ENCODE measurements around the gene VWC2L. TPM values are rescaled to one million over a fixed set of nuclear protein-coding genes. Genes with fewer than 3 reads are reported as not detected.

Gene VWC2L
- total and polyA plus RNA-seq, 2 of the 4 experiments (the other 2 are of a cell fraction) = not detected

DNA sequence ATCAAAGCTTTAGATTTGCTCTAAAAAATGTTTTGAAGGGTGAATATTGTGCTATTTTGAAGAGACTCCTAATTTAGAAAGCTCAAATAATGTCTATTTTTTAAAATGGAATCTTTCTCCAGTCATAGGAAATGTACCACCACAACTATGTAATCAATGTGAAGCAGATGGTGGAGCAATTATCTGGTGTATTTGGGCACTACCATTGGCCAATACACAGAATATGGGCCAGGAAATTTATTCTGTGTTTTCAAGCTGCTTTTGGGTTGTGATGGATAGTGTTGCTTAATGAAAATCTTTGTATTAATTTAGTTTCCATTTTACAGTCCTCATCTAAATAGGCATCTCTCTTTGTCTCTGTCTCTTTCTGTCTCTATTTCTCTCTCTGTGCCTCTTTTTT is 17.1 kb upstream of the VWC2L start:
- Histone ChIP-seq H2AK5ac (ENCODE audit: low read depth, low read length) (no peak overlapping the region), H3K18ac (ENCODE audit: low read depth, low read length) (no peak overlapping the region), H3K9me3 (ENCODE audit: control insufficient read depth, insufficient read depth, low read length) (no peaks in the 10 kb centered on the region), H2BK20ac (ENCODE audit: low read depth, low read length) (no peak overlapping the region), H3K23ac (ENCODE audit: low read depth, low read length) (no peak overlapping the region), H2BK5ac (ENCODE audit: low read depth, low read length, poor library complexity, severe bottlenecking) (no peak overlapping the region), H3K27me3 (ENCODE audit: control insufficient read depth, insufficient read depth, low read length) (no peaks in the 10 kb centered on the region), H2AK9ac (replicated peaks; ENCODE audit: low read depth, low read length, poor library complexity) (no peak overlapping the region), H4K20me1 (ENCODE audit: insufficient read depth, low read length) (no peaks in the 10 kb centered on the region), H3K4me3 (ENCODE audit: insufficient read depth, low read depth, low read length) (no peak overlapping the region), H4K91ac (ENCODE audit: insufficient read depth, low read depth, low read length) (no peak overlapping the region), H3K4ac (ENCODE audit: low read depth, low read length) (no peak overlapping the region), H3K36me3 (ENCODE audit: control insufficient read depth, insufficient read depth, low read length) (no peaks in the 10 kb centered on the region), H3K14ac (replicated peaks; ENCODE audit: low read depth, low read length) (no peak overlapping the region), H2BK15ac (ENCODE audit: low read depth, low read length) (no peak overlapping the region), H2BK120ac (ENCODE audit: low read depth, low read length) (no peak overlapping the region), H3K27ac (ENCODE audit: insufficient read depth, low read length) (no peak overlapping the region), H3K9ac (ENCODE audit: low read depth, low read length) (no peak overlapping the region), H3K4me1 (ENCODE audit: control insufficient read depth, insufficient read depth, low read length) (no peaks in the 10 kb centered on the region), H3K79me1 (ENCODE audit: low read depth in 1 of 2, low read length in 2 of 2) (no peaks in the 10 kb centered on the region), H3K9me1 (ENCODE audit: insufficient read depth, low read length) (no peaks in the 10 kb centered on the region), H4K8ac (ENCODE audit: low read depth in 2 of 2, low read length in 2 of 2) (no peak overlapping the region), H3K56ac (ENCODE audit: extremely low read depth, insufficient read depth, low read length) (no peak overlapping the region), H4K5ac (ENCODE audit: low read depth, low read length) (no peak overlapping the region), H3K4me2 (ENCODE audit: low read depth, low read length) (no peak overlapping the region), H2AFZ (replicated peaks; ENCODE audit: low read length, poor library complexity) (no peak overlapping the region)
- DNase-seq (no peak), ATAC-seq (ENCODE audit: low read depth) (no peak)
- TF ChIP-seq FOS (IDR thresholded peaks at IDR 0.05; ENCODE audit: low read depth, low read length) = no peak
- no peak for TF ChIP-seq MAZ (IDR thresholded peaks at IDR 0.05; ENCODE audit: borderline replicate concordance, low read depth, low read length)
- TF ChIP-seq, protein P1, sequence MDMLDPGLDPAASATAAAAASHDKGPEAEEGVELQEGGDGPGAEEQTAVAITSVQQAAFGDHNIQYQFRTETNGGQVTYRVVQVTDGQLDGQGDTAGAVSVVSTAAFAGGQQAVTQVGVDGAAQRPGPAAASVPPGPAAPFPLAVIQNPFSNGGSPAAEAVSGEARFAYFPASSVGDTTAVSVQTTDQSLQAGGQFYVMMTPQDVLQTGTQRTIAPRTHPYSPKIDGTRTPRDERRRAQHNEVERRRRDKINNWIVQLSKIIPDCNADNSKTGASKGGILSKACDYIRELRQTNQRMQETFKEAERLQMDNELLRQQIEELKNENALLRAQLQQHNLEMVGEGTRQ (IDR thresholded peaks at IDR 0.05; ENCODE audit: low read depth, low read length) = no peak
- TF ChIP-seq NFE2L2 (IDR thresholded peaks at IDR 0.05; ENCODE audit: low read depth, low read length) = no peak
- TF ChIP-seq MXI1 (IDR thresholded peaks at IDR 0.05; ENCODE audit: borderline replicate concordance, low read depth, low read length) = no peak
- no peak for TF ChIP-seq SMC3 (IDR thresholded peaks at IDR 0.05; ENCODE audit: low read depth, low read length)
- TF ChIP-seq, protein P2, sequence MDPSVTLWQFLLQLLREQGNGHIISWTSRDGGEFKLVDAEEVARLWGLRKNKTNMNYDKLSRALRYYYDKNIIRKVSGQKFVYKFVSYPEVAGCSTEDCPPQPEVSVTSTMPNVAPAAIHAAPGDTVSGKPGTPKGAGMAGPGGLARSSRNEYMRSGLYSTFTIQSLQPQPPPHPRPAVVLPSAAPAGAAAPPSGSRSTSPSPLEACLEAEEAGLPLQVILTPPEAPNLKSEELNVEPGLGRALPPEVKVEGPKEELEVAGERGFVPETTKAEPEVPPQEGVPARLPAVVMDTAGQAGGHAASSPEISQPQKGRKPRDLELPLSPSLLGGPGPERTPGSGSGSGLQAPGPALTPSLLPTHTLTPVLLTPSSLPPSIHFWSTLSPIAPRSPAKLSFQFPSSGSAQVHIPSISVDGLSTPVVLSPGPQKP (IDR thresholded peaks at IDR 0.05; ENCODE audit: borderline replicate concordance, low read depth, low read length) = no peak
- no peak for TF ChIP-seq RAD21 (IDR thresholded peaks at IDR 0.05; ENCODE audit: low read length)
- TF ChIP-seq, protein P3, sequence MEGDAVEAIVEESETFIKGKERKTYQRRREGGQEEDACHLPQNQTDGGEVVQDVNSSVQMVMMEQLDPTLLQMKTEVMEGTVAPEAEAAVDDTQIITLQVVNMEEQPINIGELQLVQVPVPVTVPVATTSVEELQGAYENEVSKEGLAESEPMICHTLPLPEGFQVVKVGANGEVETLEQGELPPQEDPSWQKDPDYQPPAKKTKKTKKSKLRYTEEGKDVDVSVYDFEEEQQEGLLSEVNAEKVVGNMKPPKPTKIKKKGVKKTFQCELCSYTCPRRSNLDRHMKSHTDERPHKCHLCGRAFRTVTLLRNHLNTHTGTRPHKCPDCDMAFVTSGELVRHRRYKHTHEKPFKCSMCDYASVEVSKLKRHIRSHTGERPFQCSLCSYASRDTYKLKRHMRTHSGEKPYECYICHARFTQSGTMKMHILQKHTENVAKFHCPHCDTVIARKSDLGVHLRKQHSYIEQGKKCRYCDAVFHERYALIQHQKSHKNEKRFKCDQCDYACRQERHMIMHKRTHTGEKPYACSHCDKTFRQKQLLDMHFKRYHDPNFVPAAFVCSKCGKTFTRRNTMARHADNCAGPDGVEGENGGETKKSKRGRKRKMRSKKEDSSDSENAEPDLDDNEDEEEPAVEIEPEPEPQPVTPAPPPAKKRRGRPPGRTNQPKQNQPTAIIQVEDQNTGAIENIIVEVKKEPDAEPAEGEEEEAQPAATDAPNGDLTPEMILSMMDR (conservative IDR thresholded peaks at IDR 0.05; ENCODE audit: low read depth, low read length) = no peak
- no peak for TF ChIP-seq CHD1 (IDR thresholded peaks at IDR 0.05; ENCODE audit: low read depth, low read length)
- no peak for TF ChIP-seq MAFK (IDR thresholded peaks at IDR 0.05; ENCODE audit: low read depth, low read length)
- no peak for TF ChIP-seq CEBPB (IDR thresholded peaks at IDR 0.05; ENCODE audit: low read depth, low read length)
- no peak for TF ChIP-seq RFX5 (IDR thresholded peaks at IDR 0.05; ENCODE audit: low read depth, low read length)
- TF ChIP-seq BHLHE40 (IDR thresholded peaks at IDR 0.05; ENCODE audit: low read depth, low read length) = no peak
- TF ChIP-seq RCOR1 (IDR thresholded peaks at IDR 0.05; ENCODE audit: insufficient replicate concordance, low read length) = no peak
- no peak for TF ChIP-seq POLR2A (IDR thresholded peaks at IDR 0.05; ENCODE audit: low read depth, low read length)
- intact Hi-C loops (cut with micrococcal nuclease) (no loop called here), dilution Hi-C loops (cut with HindIII; ENCODE audit: low sequenced_read_pairs, unreplicated experiment) (no loop called here), in situ Hi-C loops (cut with MboI; ENCODE audit: low sequenced_read_pairs) (no loop called here)
- BruUV-seq (replicated peaks) = no TSS peak
- ChIA-PET POLR2A (ENCODE audit: unreplicated experiment) (interaction anchor here (1.1 kb wide), 1 partner anchor 415 kb away, joined by 3 read pairs; no protein-coding TSS in a partner anchor), CTCF (interaction anchor here (0.6 kb wide), 1 partner anchor 849 kb away, joined by 3 read pairs; no protein-coding TSS in a partner anchor)

All from IMR-90 (cell line).